Ishikawa (cell line): Measurements from ENCODE around the gene S1PR3.

ENCODE experiments used
- CEBPB ChIP-seq: IDR thresholded peaks from 2 replicates; pipeline ENCODE4 v1.6.1; 2012
- CREB1 ChIP-seq: IDR thresholded peaks from 2 replicates; pipeline ENCODE4 v1.6.1; 2012; ENCODE audit warnings: low read depth
- EGR1 ChIP-seq: IDR thresholded peaks from 2 replicates; pipeline ENCODE4 v1.6.1; 2012
- EP300 ChIP-seq: IDR thresholded peaks from 2 replicates; pipeline ENCODE4 v1.6.1; 2012; ENCODE audit warnings: borderline replicate concordance
- FOXM1 ChIP-seq: IDR thresholded peaks from 2 replicates; pipeline ENCODE4 v1.6.1; 2012; ENCODE audit warnings: low read depth, borderline replicate concordance
- MAX ChIP-seq: IDR thresholded peaks from 2 replicates; pipeline ENCODE4 v1.6.1; 2012
- RAD21 ChIP-seq: IDR thresholded peaks from 2 replicates; pipeline ENCODE4 v1.6.1; 2012; ENCODE audit warnings: low read depth
- REST ChIP-seq: IDR thresholded peaks from 2 replicates; pipeline ENCODE4 v1.6.1; 2012; ENCODE audit warnings: low read depth, mild to moderate bottlenecking
- TAF1 ChIP-seq: IDR thresholded peaks from 2 replicates; pipeline ENCODE4 v1.6.1; 2012; ENCODE audit warnings: low read depth, mild to moderate bottlenecking
- TCF12 ChIP-seq: IDR thresholded peaks from 2 replicates; pipeline ENCODE4 v1.6.1; 2012; ENCODE audit warnings: low read depth
- TEAD4 ChIP-seq: IDR thresholded peaks from 2 replicates; pipeline ENCODE4 v1.6.1; 2012
- USF1 ChIP-seq: IDR thresholded peaks from 2 replicates; pipeline ENCODE4 v1.6.1; 2012

GRCh38 chr9:89015336-89015735 lies 24.1 kb downstream of the S1PR3 start:
- TF ChIP-seq RAD21 (no peak), EP300 (no peak), CREB1 (no peak), FOXM1 (no peak), MAX (no peak), CEBPB (no peak), TCF12 (no peak), TAF1 (no peak), USF1 (no peak), EGR1 (no peak), TEAD4 (no peak), REST (no peak)
